Mesendoderm (in vitro differentiated cells): ENCODE results near the gene OBI1.

Experiments
- DNase-seq: peaks from one replicate; pipeline ENCODE4 v3.0.0; 2013
- H2AK5ac ChIP-seq: 2 replicates; pipeline ENCODE4 v1.6.1; 2013; ENCODE audit warnings: low read length, inconsistent platforms
- H2BK120ac ChIP-seq: 2 replicates; pipeline ENCODE4 v1.6.1; 2013; ENCODE audit warnings: low read depth, mild to moderate bottlenecking, low read length, moderate library complexity, mixed read lengths
- H2BK15ac ChIP-seq: replicated peaks from 2 replicates; pipeline ENCODE4 v1.6.1; 2013; ENCODE audit warnings: low read depth, mild to moderate bottlenecking, moderate library complexity
- H2BK5ac ChIP-seq: 2 replicates; pipeline ENCODE4 v1.6.1; 2013; ENCODE audit warnings: low read length, inconsistent platforms
- H3K18ac ChIP-seq: 2 replicates; pipeline ENCODE4 v1.6.1; 2013; ENCODE audit warnings: mild to moderate bottlenecking, low read length, mixed read lengths
- H3K23ac ChIP-seq: one replicate; pipeline ENCODE4 v1.6.1; 2013; ENCODE audit warnings: low read length
- H3K27ac ChIP-seq: 2 replicates; pipeline ENCODE4 v1.5.1; 2013; ENCODE audit warnings: low read depth, mild to moderate bottlenecking, inconsistent platforms, low read length, moderate library complexity
- H3K27me3 ChIP-seq: 2 replicates; pipeline ENCODE4 v1.6.1; 2013; ENCODE audit warnings: low read length, control low read depth, mild to moderate bottlenecking, inconsistent platforms; ENCODE audit not compliant: insufficient read depth, poor library complexity
- H3K36me3 ChIP-seq: 2 replicates; pipeline ENCODE4 v1.6.1; 2013; ENCODE audit warnings: low read length, inconsistent platforms; ENCODE audit not compliant: control insufficient read depth, insufficient read depth
- H3K4ac ChIP-seq: one replicate; pipeline ENCODE4 v1.6.1; 2013; ENCODE audit warnings: low read depth, mild to moderate bottlenecking, low read length, moderate library complexity
- H3K4me1 ChIP-seq: 2 replicates; pipeline ENCODE4 v1.6.1; 2013; ENCODE audit warnings: low read depth, low read length, inconsistent platforms; ENCODE audit not compliant: control insufficient read depth
- H3K4me2 ChIP-seq: 2 replicates; pipeline ENCODE4 v1.6.1; 2013; ENCODE audit warnings: low read length
- H3K4me3 ChIP-seq: 2 replicates; pipeline ENCODE4 v1.5.1; 2013; ENCODE audit warnings: mild to moderate bottlenecking, low read length
- H3K56ac ChIP-seq: one replicate; pipeline ENCODE4 v1.6.1; 2013; ENCODE audit warnings: low read length
- H3K79me1 ChIP-seq: 2 replicates; pipeline ENCODE4 v1.6.1; 2013; ENCODE audit warnings: low read length, inconsistent platforms
- H3K79me2 ChIP-seq: 2 replicates; pipeline ENCODE4 v1.6.1; 2013; ENCODE audit warnings: mild to moderate bottlenecking, low read length; ENCODE audit not compliant: control insufficient read depth, insufficient read depth
- H3K9ac ChIP-seq: 2 replicates; pipeline ENCODE4 v1.6.1; 2013; ENCODE audit warnings: low read length, inconsistent platforms
- H4K5ac ChIP-seq: one replicate; pipeline ENCODE4 v1.6.1; 2013; ENCODE audit warnings: low read length
- H4K8ac ChIP-seq: one replicate; pipeline ENCODE4 v1.6.1; 2013; ENCODE audit warnings: low read depth, mild to moderate bottlenecking, control low read depth, low read length, moderate library complexity
- WGBS: extraction: QIAGEN DNeasy Blood & Tissue Kit; methylation state at CpG from one replicate; pipeline ENCODE4 v1.1.7; 2013; ENCODE audit warnings: low lambda C conversion rate, missing lambda C conversion rate; ENCODE audit not compliant: insufficient coverage; ENCODE audit errors: extremely low coverage; 5-methylcytosine and 5-hydroxymethylcytosine counted together

OBI1 gene

DNA sequence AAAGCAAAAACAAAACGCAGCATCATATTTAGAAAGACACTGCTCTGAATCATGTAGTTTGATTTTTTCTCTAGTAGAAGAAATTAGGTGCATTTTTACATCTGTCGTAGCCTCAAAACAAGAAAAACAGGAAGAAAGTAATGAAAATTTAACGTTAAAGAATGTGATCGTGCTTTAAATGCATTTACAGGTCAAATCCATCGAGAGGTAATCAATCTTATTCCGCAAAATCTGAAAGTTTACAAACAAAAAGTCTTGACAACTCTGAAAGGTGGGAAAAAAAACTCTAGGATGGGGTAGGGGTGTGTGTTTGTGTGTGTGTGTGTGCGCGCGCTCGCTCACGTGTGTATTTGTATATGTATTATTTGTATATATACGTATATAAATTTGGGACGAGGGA, 65.8 kb downstream of the OBI1 start:
- no peak overlapping the region for H3K9ac ChIP-seq
- no peak overlapping the region for H3K27ac ChIP-seq
- H3K56ac ChIP-seq = no peak overlapping the region
- H2BK15ac ChIP-seq = no peak overlapping the region
- H3K23ac ChIP-seq = no peak overlapping the region
- DNase-seq = no peak
- H3K18ac ChIP-seq = no peak overlapping the region
- no peak overlapping the region for H4K8ac ChIP-seq
- no peak overlapping the region for H2BK5ac ChIP-seq
- no peak overlapping the region for H3K4me2 ChIP-seq
- no peaks in the 10 kb centered on the region for H3K79me1 ChIP-seq
- H3K27me3 ChIP-seq = peaks cover 52% of the 10 kb centered on the region
- H3K4me1 ChIP-seq = peaks cover 3% of the 10 kb centered on the region
- H3K79me2 ChIP-seq = no peaks in the 10 kb centered on the region
- WGBS = no CpG with 5 or more reads among the region's 13 CpGs
- no peak overlapping the region for H4K5ac ChIP-seq
- no peaks in the 10 kb centered on the region for H3K36me3 ChIP-seq
- no peak overlapping the region for H3K4ac ChIP-seq
- no peak overlapping the region for H2BK120ac ChIP-seq
- H2AK5ac ChIP-seq = no peak overlapping the region
- H3K4me3 ChIP-seq = no peak overlapping the region

DNA sequence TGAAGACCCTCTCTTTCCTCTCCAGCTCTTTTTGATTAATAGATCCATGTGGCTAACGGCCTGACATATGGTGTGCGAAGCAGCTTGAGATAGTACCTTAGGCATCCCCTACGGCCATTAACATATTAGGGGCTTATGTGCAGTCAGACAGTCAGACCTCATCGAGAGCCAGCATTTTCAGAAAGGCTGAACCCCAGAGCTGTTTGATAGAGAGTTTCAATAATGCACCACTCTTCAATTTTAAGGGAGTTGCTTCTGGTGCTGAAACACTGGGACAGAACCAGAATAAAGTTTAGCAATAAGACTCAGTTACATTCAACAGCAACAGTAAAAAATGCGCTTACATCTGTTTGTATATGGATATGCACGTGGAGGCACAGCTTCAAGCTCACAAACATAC, 66.4 kb downstream of the OBI1 start:
- Histone ChIP-seq H3K27ac (no peak overlapping the region), H3K4me3 (no peak overlapping the region), H3K4ac (no peak overlapping the region), H3K23ac (no peak overlapping the region), H3K4me2 (no peak overlapping the region), H2BK5ac (no peak overlapping the region), H3K79me2 (no peaks in the 10 kb centered on the region), H4K8ac (no peak overlapping the region), H3K79me1 (no peaks in the 10 kb centered on the region), H2AK5ac (no peak overlapping the region), H3K4me1 (peaks cover 3% of the 10 kb centered on the region), H3K18ac (no peak overlapping the region), H3K9ac (no peak overlapping the region), H3K36me3 (no peaks in the 10 kb centered on the region), H4K5ac (no peak overlapping the region), H2BK15ac (no peak overlapping the region), H2BK120ac (no peak overlapping the region), H3K27me3 (peaks cover 53% of the 10 kb centered on the region), H3K56ac (no peak overlapping the region)
- DNase-seq = no peak
- no CpG with 5 or more reads among the region's 6 CpGs for WGBS

DNA sequence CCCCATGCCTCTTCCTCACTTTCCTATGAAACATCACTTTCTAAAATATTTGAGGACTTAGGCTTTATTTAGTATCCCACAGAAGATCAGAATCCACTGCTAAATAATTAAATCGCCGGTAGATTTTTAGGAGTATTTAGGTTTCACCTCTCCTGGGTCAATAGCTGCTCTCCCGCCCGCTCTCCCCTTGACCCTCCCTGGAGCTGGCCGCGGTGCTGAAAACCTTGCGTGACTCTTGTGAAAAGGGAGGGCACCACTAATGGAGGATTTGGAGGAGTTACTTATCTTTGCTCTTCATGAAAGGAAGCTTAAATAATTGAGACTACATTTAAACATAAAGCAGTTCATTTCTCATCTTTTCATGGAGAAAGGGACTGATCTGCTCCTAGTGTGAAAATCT, 69.7 kb downstream of the OBI1 start:
- no peak overlapping the region for H3K4me2 ChIP-seq
- H3K56ac ChIP-seq = no peak overlapping the region
- peaks cover 2% of the 10 kb centered on the region for H3K4me1 ChIP-seq
- no peak overlapping the region for H2BK5ac ChIP-seq
- no peaks in the 10 kb centered on the region for H3K79me2 ChIP-seq
- H3K18ac ChIP-seq = no peak overlapping the region
- H3K36me3 ChIP-seq = no peaks in the 10 kb centered on the region
- H3K4me3 ChIP-seq = no peak overlapping the region
- no peaks in the 10 kb centered on the region for H3K79me1 ChIP-seq
- no CpG with 5 or more reads among the region's 7 CpGs for WGBS
- DNase-seq = peak; percentile 81
- H3K23ac ChIP-seq = no peak overlapping the region
- no peak overlapping the region for H3K9ac ChIP-seq
- H2BK15ac ChIP-seq = no peak overlapping the region
- H4K8ac ChIP-seq = no peak overlapping the region
- no peak overlapping the region for H2AK5ac ChIP-seq
- H4K5ac ChIP-seq = no peak overlapping the region
- H3K27ac ChIP-seq = no peak overlapping the region
- no peak overlapping the region for H2BK120ac ChIP-seq
- peaks cover 36% of the 10 kb centered on the region for H3K27me3 ChIP-seq
- H3K4ac ChIP-seq = no peak overlapping the region

DNA sequence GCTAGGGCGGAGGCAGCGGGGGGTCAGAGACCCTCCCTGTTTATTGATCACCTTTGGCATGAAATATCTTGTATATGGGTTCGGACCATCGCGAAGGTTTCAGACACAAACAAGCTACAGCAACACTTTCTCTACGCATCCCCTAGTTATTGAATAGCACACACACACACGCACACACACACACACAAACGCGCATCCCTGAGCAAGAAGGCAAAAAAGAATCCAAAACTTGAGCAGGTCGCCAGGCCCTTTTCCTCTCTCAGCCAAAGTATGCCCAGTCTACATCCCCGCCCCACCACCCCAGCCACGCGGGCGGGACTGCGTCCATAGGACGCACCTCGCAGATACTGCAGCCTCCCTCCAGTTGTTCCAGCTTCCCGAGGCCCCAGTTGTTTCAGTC, 71.6 kb downstream of the OBI1 start:
- no peak overlapping the region for H2AK5ac ChIP-seq
- no peak overlapping the region for H3K56ac ChIP-seq
- no peaks in the 10 kb centered on the region for H3K79me1 ChIP-seq
- no peak overlapping the region for H3K4me3 ChIP-seq
- no CpG with 5 or more reads among the region's 18 CpGs for WGBS
- H3K18ac ChIP-seq = no peak overlapping the region
- H4K5ac ChIP-seq = no peak overlapping the region
- H3K9ac ChIP-seq = no peak overlapping the region
- H3K23ac ChIP-seq = no peak overlapping the region
- no peak overlapping the region for H3K4ac ChIP-seq
- H4K8ac ChIP-seq = no peak overlapping the region
- H3K36me3 ChIP-seq = no peaks in the 10 kb centered on the region
- no peak for DNase-seq
- H3K79me2 ChIP-seq = no peaks in the 10 kb centered on the region
- H3K4me1 ChIP-seq = no peaks in the 10 kb centered on the region
- H3K27ac ChIP-seq = no peak overlapping the region
- H2BK5ac ChIP-seq = no peak overlapping the region
- H3K27me3 ChIP-seq = peaks cover 18% of the 10 kb centered on the region
- no peak overlapping the region for H3K4me2 ChIP-seq
- no peak overlapping the region for H2BK120ac ChIP-seq
- no peak overlapping the region for H2BK15ac ChIP-seq

DNA sequence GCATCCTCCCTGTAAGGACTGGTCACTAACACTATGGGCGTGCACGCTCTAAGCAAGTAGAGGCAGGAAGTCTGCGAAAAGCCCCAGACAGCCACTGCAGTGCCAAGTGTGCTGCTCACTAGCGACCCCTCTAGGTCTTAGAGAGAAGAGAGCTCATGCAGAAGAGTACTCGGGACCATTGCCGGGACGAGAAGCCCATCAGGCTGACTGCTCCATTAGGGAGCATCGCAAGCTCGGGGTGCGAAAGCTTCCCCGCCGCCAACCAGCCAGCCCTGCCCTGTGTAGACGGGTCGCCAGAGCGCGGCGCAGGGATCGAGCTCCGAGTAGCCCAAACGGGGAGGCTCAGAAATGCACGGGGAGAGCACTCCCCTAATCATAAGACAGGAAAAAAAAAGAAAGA, 72.2 kb downstream of the OBI1 start:
- Histone ChIP-seq H3K27me3 (peaks cover 17% of the 10 kb centered on the region), H3K56ac (no peak overlapping the region), H2BK120ac (no peak overlapping the region), H3K4me2 (no peak overlapping the region), H3K79me1 (no peaks in the 10 kb centered on the region), H4K5ac (no peak overlapping the region), H2AK5ac (no peak overlapping the region), H3K4me3 (no peak overlapping the region), H3K9ac (no peak overlapping the region), H3K4me1 (no peaks in the 10 kb centered on the region), H3K23ac (no peak overlapping the region), H3K27ac (no peak overlapping the region), H3K4ac (no peak overlapping the region), H4K8ac (no peak overlapping the region), H3K79me2 (no peaks in the 10 kb centered on the region), H3K18ac (no peak overlapping the region), H3K36me3 (no peaks in the 10 kb centered on the region), H2BK15ac (no peak overlapping the region), H2BK5ac (no peak overlapping the region)
- DNase-seq = peak; percentile 91
- WGBS = no CpG with 5 or more reads among the region's 21 CpGs

DNA sequence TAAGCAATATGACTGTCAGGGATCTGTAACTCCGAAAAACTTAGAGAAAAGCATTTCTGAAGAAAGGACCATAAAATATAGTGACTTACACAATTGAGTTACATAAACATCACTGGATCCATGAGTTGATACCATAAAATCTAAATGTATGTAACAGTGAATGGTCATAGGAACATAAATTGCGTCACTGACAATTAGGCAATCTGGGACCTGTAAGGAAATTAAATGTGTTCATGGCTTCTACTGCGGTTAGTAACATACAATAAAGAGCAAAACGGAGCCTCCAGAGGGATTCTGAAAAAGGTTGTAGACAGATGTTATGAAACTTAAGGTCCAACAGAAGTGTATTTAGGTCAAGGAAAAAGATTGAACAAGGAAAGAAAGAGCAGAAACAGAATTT, 82.7 kb downstream of the OBI1 start:
- no peaks in the 10 kb centered on the region for H3K27me3 ChIP-seq
- WGBS = no CpG with 5 or more reads among the region's 4 CpGs
- no peak overlapping the region for H3K9ac ChIP-seq
- no peak overlapping the region for H3K4me3 ChIP-seq
- H3K4me1 ChIP-seq = no peaks in the 10 kb centered on the region
- H2BK15ac ChIP-seq = no peak overlapping the region
- H2BK5ac ChIP-seq = no peak overlapping the region
- H3K18ac ChIP-seq = no peak overlapping the region
- no peaks in the 10 kb centered on the region for H3K79me2 ChIP-seq
- no peak overlapping the region for H2AK5ac ChIP-seq
- no peak overlapping the region for H3K23ac ChIP-seq
- no peak for DNase-seq
- no peak overlapping the region for H4K8ac ChIP-seq
- no peak overlapping the region for H3K4me2 ChIP-seq
- no peak overlapping the region for H2BK120ac ChIP-seq
- no peaks in the 10 kb centered on the region for H3K36me3 ChIP-seq
- H3K4ac ChIP-seq = no peak overlapping the region
- no peak overlapping the region for H3K27ac ChIP-seq
- H3K79me1 ChIP-seq = no peaks in the 10 kb centered on the region
- no peak overlapping the region for H4K5ac ChIP-seq
- H3K56ac ChIP-seq = no peak overlapping the region
